HS-5 (cell line): ENCODE data around the gene ECPAS.
"Not testable (repeated sequence)": the region's sequence is repeated elsewhere in the genome, so short reads cannot be mapped to it uniquely, and the experiment has no call there.

ENCODE experiments used
- DNase-seq: peaks from one replicate; pipeline ENCODE4 v3.0.0-alpha.2; 2012; ENCODE audit warnings: low read depth

Gene ECPAS

GRCh38 chr9:111349766-111350165, 134.4 kb downstream of the ECPAS start:
- DNase-seq = no peak

- DNase-seq = peak; percentile 50
Measured at GRCh38 chr9:111348821-111349271, 135.3 kb downstream of the ECPAS start.

- DNase-seq = not testable (repeated sequence)
Measured at GRCh38 chr9:111334318-111334863, 149.8 kb downstream of the ECPAS start.

GRCh38 chr9:111330124-111330523, 154.1 kb downstream of the ECPAS start, which contains the start of gene OR2K2:
Gene OR2K2, minus strand, starts transcription at chr9:111330224. Its CDS starts 1,791 bp downstream, at chr9:111328433.
- no peak for DNase-seq

GRCh38 chr9:111320631-111321030, 163.6 kb downstream of the ECPAS start:
- DNase-seq = no peak

- no peak for DNase-seq
Measured at GRCh38 chr9:111316796-111317195, 167.4 kb downstream of the ECPAS start.
